Measurements from ENCODE around the gene UNC5C. TPM values are rescaled to one million over a fixed set of nuclear protein-coding genes. Genes with fewer than 3 reads are reported as not detected.

Gene UNC5C
- total RNA-seq, 2 experiments from 2014 or later, result not detected

- Mint-ChIP-seq H3K4me3 (no peak overlapping the region), H3K9me3 (no peaks in the 10 kb centered on the region), H3K36me3 (ENCODE audit: low read depth) (no peaks in the 10 kb centered on the region), H3K27ac (no peak overlapping the region), H3K27me3 (no peaks in the 10 kb centered on the region), H3K4me1 (ENCODE audit: low read depth) (no peaks in the 10 kb centered on the region)
- intact Hi-C loops (cut with micrococcal nuclease), result no loop called here
- CTCF ChIA-PET, result no interaction called here
- ATAC-seq, result no peak
- DNase-seq, result no peak
- POLR2A ChIA-PET, result no interaction called here
- no peak for TF ChIP-seq CTCF (IDR thresholded peaks at IDR 0.05)
These were observed 276.7 kb downstream of the UNC5C start for GRCh38 chr4:95272036-95272435.

GRCh38 chr4:95268819-95269565 is 279.8 kb downstream of the UNC5C start:
- DNase-seq, result no peak
- H3K9me3 Mint-ChIP-seq, result no peaks in the 10 kb centered on the region
- TF ChIP-seq CTCF (IDR thresholded peaks at IDR 0.05), result no peak
- intact Hi-C loops (cut with micrococcal nuclease), result no loop called here
- no peaks in the 10 kb centered on the region for H3K36me3 Mint-ChIP-seq (ENCODE audit: low read depth)
- ChIA-PET POLR2A (no interaction called here), CTCF (no interaction called here)
- H3K27ac Mint-ChIP-seq, result no peak overlapping the region
- H3K4me3 Mint-ChIP-seq, result no peak overlapping the region
- H3K4me1 Mint-ChIP-seq (ENCODE audit: low read depth), result no peaks in the 10 kb centered on the region
- ATAC-seq, result no peak
- no peaks in the 10 kb centered on the region for H3K27me3 Mint-ChIP-seq

GRCh38 chr4:95267081-95267480 is 281.7 kb downstream of the UNC5C start:
- ChIA-PET POLR2A (no interaction called here), CTCF (no interaction called here)
- Mint-ChIP-seq H3K36me3 (ENCODE audit: low read depth) (no peaks in the 10 kb centered on the region), H3K9me3 (no peaks in the 10 kb centered on the region), H3K4me3 (no peak overlapping the region), H3K27ac (no peak overlapping the region), H3K27me3 (no peaks in the 10 kb centered on the region), H3K4me1 (ENCODE audit: low read depth) (no peaks in the 10 kb centered on the region)
- TF ChIP-seq CTCF (IDR thresholded peaks at IDR 0.05), result no peak
- ATAC-seq (no peak), DNase-seq (no peak)
- intact Hi-C loops (cut with micrococcal nuclease), result no loop called here

GRCh38 chr4:95265814-95266740 is 282.7 kb downstream of the UNC5C start:
- POLR2A ChIA-PET, result no interaction called here
- Mint-ChIP-seq H3K9me3 (no peaks in the 10 kb centered on the region), H3K4me3 (no peak overlapping the region), H3K4me1 (ENCODE audit: low read depth) (no peaks in the 10 kb centered on the region), H3K27me3 (no peaks in the 10 kb centered on the region), H3K27ac (no peak overlapping the region), H3K36me3 (ENCODE audit: low read depth) (no peaks in the 10 kb centered on the region)
- DNase-seq (no peak), ATAC-seq (no peak)
- CTCF ChIA-PET, result no interaction called here
- TF ChIP-seq CTCF (IDR thresholded peaks at IDR 0.05), result no peak
- intact Hi-C loops (cut with micrococcal nuclease), result no loop called here

GRCh38 chr4:95264843-95265242 is 283.9 kb downstream of the UNC5C start:
- ATAC-seq, result no peak
- Mint-ChIP-seq H3K4me1 (ENCODE audit: low read depth) (no peaks in the 10 kb centered on the region), H3K27me3 (no peaks in the 10 kb centered on the region), H3K9me3 (no peaks in the 10 kb centered on the region), H3K4me3 (no peak overlapping the region), H3K27ac (no peak overlapping the region), H3K36me3 (ENCODE audit: low read depth) (no peaks in the 10 kb centered on the region)
- ChIA-PET CTCF (no interaction called here), POLR2A (no interaction called here)
- intact Hi-C loops (cut with micrococcal nuclease), result no loop called here
- TF ChIP-seq CTCF (IDR thresholded peaks at IDR 0.05), result no peak
- DNase-seq, result no peak

All from activated CD8-positive, alpha-beta T cell treated with anti-CD3 and anti-CD28 coated beads for 36 hours (primary cell).